Measurements from ENCODE around the gene MUCL1.

GRCh38 chr12:54859502-54859901 lies 5.2 kb downstream of the MUCL1 start:
- TF ChIP-seq USF1 (IDR thresholded peaks at IDR 0.05; ENCODE audit: borderline replicate concordance, extremely low read length, insufficient read depth, low read depth, low read length) (no peak), CTCF (IDR thresholded peaks at IDR 0.05 in 2 of 3, conservative IDR thresholded peaks at IDR 0.05 in 1 of 3; ENCODE audit: control insufficient read depth in 2 of 3, extremely low read depth in 1 of 3, insufficient read depth in 1 of 3, low read depth in 3 of 3, low read length in 3 of 3) (no peak), EZH2 (IDR thresholded peaks at IDR 0.05; ENCODE audit: borderline replicate concordance, control insufficient read depth, low read depth, low read length) (no peak), SUPT20H (IDR thresholded peaks at IDR 0.05; ENCODE audit: borderline replicate concordance, control insufficient read depth, low read depth, low read length) (no peak), RBBP5 (conservative IDR thresholded peaks at IDR 0.05) (no peak), REST (IDR thresholded peaks at IDR 0.05; ENCODE audit: low read depth, low read length) (no peak), PAX8 (IDR thresholded peaks at IDR 0.05) (no peak), PKNOX1 (IDR thresholded peaks at IDR 0.05) (no peak)
